DND-41 (cell line): ENCODE data around the gene GDI1.

Experiments used
- EZH2 ChIP-seq: IDR thresholded peaks from 3 replicates; pipeline ENCODE4 v1.6.1; 2012; ENCODE audit warnings: borderline replicate concordance, low read depth, mild to moderate bottlenecking, moderate library complexity, low read length, inconsistent platforms; ENCODE audit not compliant: severe bottlenecking
- TF ChIP-seq, protein P1 (sequence below): IDR thresholded peaks from 2 replicates; pipeline ENCODE4 v1.5.1; 2012; ENCODE audit warnings: borderline replicate concordance, low read length, moderate library complexity, mild to moderate bottlenecking; ENCODE audit not compliant: poor library complexity, severe bottlenecking; ENCODE audit errors: extremely low read depth

DNA sequence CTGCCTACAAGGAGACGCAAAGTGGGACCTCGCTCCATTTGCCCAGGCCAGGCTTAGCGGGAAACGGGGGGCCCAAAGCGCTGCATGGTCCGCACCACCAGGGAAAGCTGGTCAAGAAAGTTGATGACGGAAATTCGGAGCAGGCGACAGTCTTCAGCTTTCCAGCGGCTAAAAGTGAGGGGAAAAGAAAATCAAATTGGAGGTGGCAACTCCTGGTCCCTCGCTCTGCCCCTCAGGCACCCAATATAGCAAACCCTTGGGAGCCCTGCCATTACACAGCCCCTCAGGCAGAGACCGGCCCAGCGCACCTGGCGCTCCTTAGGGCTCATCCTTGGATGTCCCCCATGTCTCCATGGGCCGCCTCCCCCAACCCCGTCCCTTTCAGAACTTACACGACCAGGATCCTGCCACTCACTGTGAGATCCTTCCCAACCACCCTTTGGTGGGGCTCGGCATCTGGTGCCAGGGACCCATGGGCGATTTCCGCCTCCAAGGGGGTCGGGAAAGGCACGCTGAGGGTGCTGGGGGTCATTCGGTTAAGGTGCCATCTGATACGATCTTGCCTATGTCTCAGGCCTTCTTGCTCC lies 41.0 kb downstream of the GDI1 start:
- TF ChIP-seq EZH2, result no peak
- TF ChIP-seq, protein P1, sequence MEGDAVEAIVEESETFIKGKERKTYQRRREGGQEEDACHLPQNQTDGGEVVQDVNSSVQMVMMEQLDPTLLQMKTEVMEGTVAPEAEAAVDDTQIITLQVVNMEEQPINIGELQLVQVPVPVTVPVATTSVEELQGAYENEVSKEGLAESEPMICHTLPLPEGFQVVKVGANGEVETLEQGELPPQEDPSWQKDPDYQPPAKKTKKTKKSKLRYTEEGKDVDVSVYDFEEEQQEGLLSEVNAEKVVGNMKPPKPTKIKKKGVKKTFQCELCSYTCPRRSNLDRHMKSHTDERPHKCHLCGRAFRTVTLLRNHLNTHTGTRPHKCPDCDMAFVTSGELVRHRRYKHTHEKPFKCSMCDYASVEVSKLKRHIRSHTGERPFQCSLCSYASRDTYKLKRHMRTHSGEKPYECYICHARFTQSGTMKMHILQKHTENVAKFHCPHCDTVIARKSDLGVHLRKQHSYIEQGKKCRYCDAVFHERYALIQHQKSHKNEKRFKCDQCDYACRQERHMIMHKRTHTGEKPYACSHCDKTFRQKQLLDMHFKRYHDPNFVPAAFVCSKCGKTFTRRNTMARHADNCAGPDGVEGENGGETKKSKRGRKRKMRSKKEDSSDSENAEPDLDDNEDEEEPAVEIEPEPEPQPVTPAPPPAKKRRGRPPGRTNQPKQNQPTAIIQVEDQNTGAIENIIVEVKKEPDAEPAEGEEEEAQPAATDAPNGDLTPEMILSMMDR, result no peak
